Activated naive CD8-positive, alpha-beta T cell treated with anti-CD3 and anti-CD28 coated beads for 36 hours (primary cell): Measurements from ENCODE around the gene ADAMTS16. TPM values are rescaled to one million over a fixed set of nuclear protein-coding genes. Genes with fewer than 3 reads are reported as not detected.

Experiments used
- DNase-seq: peaks from one replicate; pipeline ENCODE4 v3.0.0; 2021
- H3K27ac Mint-ChIP-seq: one replicate; pipeline ENCODE4 v1.8.0; 2022; ENCODE audit warnings: mild to moderate bottlenecking, moderate library complexity, mixed read lengths
- H3K27me3 Mint-ChIP-seq: one replicate; pipeline ENCODE4 v1.8.0; 2022; ENCODE audit warnings: mild to moderate bottlenecking, mixed read lengths
- H3K36me3 Mint-ChIP-seq: one replicate; pipeline ENCODE4 v1.8.0; 2021; ENCODE audit warnings: mild to moderate bottlenecking, mixed read lengths
- H3K4me1 Mint-ChIP-seq: one replicate; pipeline ENCODE4 v1.8.0; 2021; ENCODE audit warnings: mixed read lengths
- H3K4me3 Mint-ChIP-seq: one replicate; pipeline ENCODE4 v1.8.0; 2022; ENCODE audit warnings: mild to moderate bottlenecking, moderate library complexity, mixed read lengths
- H3K9me3 Mint-ChIP-seq: one replicate; pipeline ENCODE4 v1.8.0; 2022; ENCODE audit warnings: mixed read lengths
- total RNA-seq, 2 experiments: library from RNA; stranded (reverse); gene quantifications; one replicate each; pipeline ENCODE4 v1.2.3, GENCODE V29; 2021

The ADAMTS16 gene
- total RNA-seq, 2 experiments from 2014 or later, result not detected

GRCh38 chr5:5309645-5310044 is 169.5 kb downstream of the ADAMTS16 start:
- H3K9me3 Mint-ChIP-seq, result peaks cover 2% of the 10 kb centered on the region
- no peaks in the 10 kb centered on the region for H3K36me3 Mint-ChIP-seq
- peaks cover 4% of the 10 kb centered on the region for H3K27me3 Mint-ChIP-seq
- no peak overlapping the region for H3K4me3 Mint-ChIP-seq
- DNase-seq, result no peak
- H3K27ac Mint-ChIP-seq, result no peak overlapping the region
- H3K4me1 Mint-ChIP-seq, result no peaks in the 10 kb centered on the region

GRCh38 chr5:5313101-5313635 is 173.0 kb downstream of the ADAMTS16 start:
- Mint-ChIP-seq H3K27ac (no peak overlapping the region), H3K27me3 (peaks cover 2% of the 10 kb centered on the region), H3K4me1 (no peaks in the 10 kb centered on the region), H3K9me3 (no peaks in the 10 kb centered on the region), H3K4me3 (no peak overlapping the region), H3K36me3 (no peaks in the 10 kb centered on the region)
- no peak for DNase-seq

DNA sequence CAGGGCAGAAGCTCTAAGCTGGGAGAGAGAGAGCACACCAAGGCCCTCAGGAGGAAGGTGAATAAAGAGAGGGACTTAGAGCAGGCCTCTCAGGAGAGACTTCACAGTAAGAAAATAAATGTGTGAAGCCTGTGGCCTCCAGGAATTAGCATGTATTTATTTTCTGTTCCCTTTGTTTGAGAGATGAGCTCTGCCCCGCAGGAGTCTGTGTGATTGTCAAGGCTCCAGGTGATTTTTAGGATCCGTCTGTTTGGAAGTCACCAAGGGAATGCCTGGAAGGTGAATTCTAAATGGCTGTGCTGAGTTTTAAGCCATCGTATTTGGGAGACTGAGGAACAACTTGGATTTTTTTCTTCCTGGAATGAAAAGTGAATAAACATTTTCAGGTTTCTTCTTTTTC is 174.0 kb downstream of the ADAMTS16 start:
- no peak for DNase-seq
- H3K9me3 Mint-ChIP-seq, result no peaks in the 10 kb centered on the region
- H3K27ac Mint-ChIP-seq, result no peak overlapping the region
- no peak overlapping the region for H3K4me3 Mint-ChIP-seq
- no peaks in the 10 kb centered on the region for H3K36me3 Mint-ChIP-seq
- no peaks in the 10 kb centered on the region for H3K4me1 Mint-ChIP-seq
- H3K27me3 Mint-ChIP-seq, result no peaks in the 10 kb centered on the region

GRCh38 chr5:5314626-5315025 is 174.5 kb downstream of the ADAMTS16 start:
- Mint-ChIP-seq H3K36me3 (no peaks in the 10 kb centered on the region), H3K27ac (no peak overlapping the region), H3K27me3 (no peaks in the 10 kb centered on the region), H3K4me3 (no peak overlapping the region), H3K4me1 (no peaks in the 10 kb centered on the region), H3K9me3 (no peaks in the 10 kb centered on the region)
- DNase-seq, result no peak

- DNase-seq, result no peak
- H3K9me3 Mint-ChIP-seq, result no peaks in the 10 kb centered on the region
- no peak overlapping the region for H3K4me3 Mint-ChIP-seq
- no peak overlapping the region for H3K27ac Mint-ChIP-seq
- H3K36me3 Mint-ChIP-seq, result no peaks in the 10 kb centered on the region
- no peaks in the 10 kb centered on the region for H3K4me1 Mint-ChIP-seq
- no peaks in the 10 kb centered on the region for H3K27me3 Mint-ChIP-seq
Observed at GRCh38 chr5:5315068-5315980, 175.2 kb downstream of the ADAMTS16 start.

DNA sequence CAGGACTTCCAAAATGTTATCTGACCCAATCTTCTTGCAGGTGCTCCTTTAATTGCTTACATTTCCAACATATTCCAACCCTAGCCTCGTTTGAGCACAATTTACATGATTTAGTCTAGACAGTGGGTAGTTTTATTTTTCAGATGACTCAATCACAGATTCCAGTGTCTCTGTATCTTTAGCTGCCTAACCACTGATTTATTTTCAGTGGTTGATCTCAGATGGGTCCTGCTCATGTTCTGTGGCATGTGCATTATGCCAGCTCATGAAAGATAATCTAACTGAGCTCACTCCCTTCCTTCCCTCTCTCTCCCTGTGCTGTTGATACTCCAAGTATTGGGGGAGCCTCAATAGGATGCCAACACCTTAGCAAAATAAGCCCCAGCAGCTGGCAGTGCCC is 176.2 kb downstream of the ADAMTS16 start:
- H3K27me3 Mint-ChIP-seq, result no peaks in the 10 kb centered on the region
- H3K4me1 Mint-ChIP-seq, result no peaks in the 10 kb centered on the region
- H3K4me3 Mint-ChIP-seq, result no peak overlapping the region
- no peaks in the 10 kb centered on the region for H3K36me3 Mint-ChIP-seq
- no peaks in the 10 kb centered on the region for H3K9me3 Mint-ChIP-seq
- H3K27ac Mint-ChIP-seq, result no peak overlapping the region
- DNase-seq, result no peak

- Mint-ChIP-seq H3K4me1 (no peaks in the 10 kb centered on the region), H3K27ac (no peak overlapping the region), H3K27me3 (no peaks in the 10 kb centered on the region), H3K4me3 (no peak overlapping the region), H3K9me3 (no peaks in the 10 kb centered on the region), H3K36me3 (no peaks in the 10 kb centered on the region)
- DNase-seq, result no peak
Observed at GRCh38 chr5:5317976-5318375, 177.8 kb downstream of the ADAMTS16 start.

DNA sequence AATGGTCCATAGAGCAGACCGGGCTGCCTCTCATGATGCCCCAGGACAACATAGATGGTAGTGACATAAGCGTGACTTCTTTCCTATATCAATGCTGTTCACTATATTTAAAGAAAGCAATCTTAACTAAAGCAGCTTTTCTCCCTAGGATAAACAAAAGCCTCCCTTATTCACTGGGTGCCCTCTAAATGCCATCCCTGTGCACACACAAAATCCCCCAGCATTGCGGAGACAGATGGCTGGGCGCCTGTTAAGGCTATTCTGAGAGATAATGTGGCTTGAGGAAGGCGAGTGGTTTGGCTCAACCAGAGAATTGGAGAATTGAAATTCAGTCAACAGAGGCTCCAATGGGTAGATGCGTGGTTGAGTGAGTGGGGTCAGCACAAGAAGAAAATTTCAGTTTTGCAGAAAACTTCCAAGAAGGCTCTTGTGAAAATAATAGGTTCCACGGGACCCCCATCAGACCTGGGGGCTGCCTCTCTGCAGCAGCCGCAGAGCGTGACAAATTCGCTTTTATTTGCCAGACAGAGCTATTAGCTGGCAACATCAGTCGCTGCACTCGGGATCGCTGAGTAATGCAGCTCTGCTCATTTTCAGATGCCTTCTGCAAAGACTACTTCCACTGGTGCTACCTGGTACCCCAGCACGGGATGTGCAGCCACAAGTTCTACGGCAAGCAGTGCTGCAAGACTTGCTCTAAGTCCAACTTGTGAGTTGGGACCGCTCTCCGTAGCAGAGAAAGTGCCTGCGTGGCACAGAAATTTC is 178.5 kb downstream of the ADAMTS16 start:
- H3K4me3 Mint-ChIP-seq, result no peak overlapping the region
- no peak for DNase-seq
- no peaks in the 10 kb centered on the region for H3K36me3 Mint-ChIP-seq
- no peaks in the 10 kb centered on the region for H3K9me3 Mint-ChIP-seq
- no peaks in the 10 kb centered on the region for H3K4me1 Mint-ChIP-seq
- no peaks in the 10 kb centered on the region for H3K27me3 Mint-ChIP-seq
- H3K27ac Mint-ChIP-seq, result no peak overlapping the region

GRCh38 chr5:5320062-5320805 is 180.1 kb downstream of the ADAMTS16 start:
- Mint-ChIP-seq H3K27ac (no peak overlapping the region), H3K36me3 (no peaks in the 10 kb centered on the region), H3K4me3 (no peak overlapping the region), H3K4me1 (no peaks in the 10 kb centered on the region), H3K9me3 (no peaks in the 10 kb centered on the region), H3K27me3 (no peaks in the 10 kb centered on the region)
- no peak for DNase-seq

GRCh38 chr5:5321137-5321536 is 181.0 kb downstream of the ADAMTS16 start:
- no peaks in the 10 kb centered on the region for H3K36me3 Mint-ChIP-seq
- H3K9me3 Mint-ChIP-seq, result no peaks in the 10 kb centered on the region
- no peak overlapping the region for H3K4me3 Mint-ChIP-seq
- peak overlapping the region; percentile 14 for H3K27ac Mint-ChIP-seq
- no peak for DNase-seq
- no peaks in the 10 kb centered on the region for H3K27me3 Mint-ChIP-seq
- H3K4me1 Mint-ChIP-seq, result no peaks in the 10 kb centered on the region

DNA sequence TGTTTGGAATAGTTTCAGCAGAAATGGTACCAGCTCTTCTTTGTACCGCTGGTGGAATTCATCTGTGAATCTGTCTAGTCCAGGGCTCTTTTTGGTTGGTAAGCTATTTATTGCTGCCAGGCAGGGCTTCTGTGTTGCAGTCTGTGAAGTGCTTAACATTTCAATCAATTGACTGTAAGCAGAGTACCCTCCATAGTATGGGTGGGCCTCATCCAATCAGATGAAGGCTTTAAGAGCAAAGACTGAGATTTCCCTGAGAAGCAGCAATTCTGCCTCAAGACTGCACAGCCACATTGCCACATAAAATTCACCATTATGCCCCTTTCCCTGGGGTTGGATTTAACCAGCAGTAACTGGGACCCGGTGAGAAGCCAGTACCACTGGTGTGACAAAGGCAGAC is 183.4 kb downstream of the ADAMTS16 start:
- H3K27ac Mint-ChIP-seq, result no peak overlapping the region
- no peak for DNase-seq
- no peaks in the 10 kb centered on the region for H3K36me3 Mint-ChIP-seq
- no peak overlapping the region for H3K4me3 Mint-ChIP-seq
- no peaks in the 10 kb centered on the region for H3K27me3 Mint-ChIP-seq
- H3K9me3 Mint-ChIP-seq, result peaks cover 2% of the 10 kb centered on the region
- no peaks in the 10 kb centered on the region for H3K4me1 Mint-ChIP-seq

GRCh38 chr5:5326115-5326758 is 186.1 kb downstream of the ADAMTS16 start:
- H3K9me3 Mint-ChIP-seq, result peaks cover 2% of the 10 kb centered on the region
- H3K27ac Mint-ChIP-seq, result no peak overlapping the region
- no peaks in the 10 kb centered on the region for H3K4me1 Mint-ChIP-seq
- DNase-seq, result no peak
- no peak overlapping the region for H3K4me3 Mint-ChIP-seq
- no peaks in the 10 kb centered on the region for H3K36me3 Mint-ChIP-seq
- no peaks in the 10 kb centered on the region for H3K27me3 Mint-ChIP-seq

DNA sequence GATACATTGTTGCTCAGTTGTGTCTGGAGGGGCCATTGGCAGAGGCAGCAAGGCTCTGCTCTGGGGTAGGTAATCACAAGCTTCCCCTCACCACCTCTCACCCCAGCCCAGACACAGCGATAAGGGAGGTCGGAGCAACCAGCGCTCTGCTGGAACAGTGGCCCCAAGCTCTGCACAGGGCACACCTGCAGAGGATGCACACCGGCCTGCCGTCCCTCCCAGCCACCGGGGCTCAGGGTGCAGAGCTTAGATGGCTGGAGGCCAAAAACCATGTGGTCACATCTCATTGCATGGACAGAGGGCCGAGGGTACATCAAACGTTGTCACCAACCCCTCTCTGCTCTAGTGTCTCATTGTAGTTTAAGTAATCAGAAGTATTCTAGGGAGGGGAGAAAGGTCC is 187.0 kb downstream of the ADAMTS16 start:
- peaks cover 2% of the 10 kb centered on the region for H3K9me3 Mint-ChIP-seq
- H3K36me3 Mint-ChIP-seq, result no peaks in the 10 kb centered on the region
- H3K27ac Mint-ChIP-seq, result no peak overlapping the region
- no peak overlapping the region for H3K4me3 Mint-ChIP-seq
- no peaks in the 10 kb centered on the region for H3K27me3 Mint-ChIP-seq
- H3K4me1 Mint-ChIP-seq, result no peaks in the 10 kb centered on the region
- no peak for DNase-seq

- peaks cover 2% of the 10 kb centered on the region for H3K9me3 Mint-ChIP-seq
- H3K27ac Mint-ChIP-seq, result no peak overlapping the region
- H3K27me3 Mint-ChIP-seq, result no peaks in the 10 kb centered on the region
- H3K4me3 Mint-ChIP-seq, result no peak overlapping the region
- H3K36me3 Mint-ChIP-seq, result no peaks in the 10 kb centered on the region
- H3K4me1 Mint-ChIP-seq, result no peaks in the 10 kb centered on the region
- DNase-seq, result no peak
Observed at GRCh38 chr5:5330728-5331452, 190.8 kb downstream of the ADAMTS16 start.
